ENCODE results near the gene ZNF765.
"Not testable (repeated sequence)": the region's sequence is repeated elsewhere in the genome, so short reads cannot be mapped to it uniquely, and the experiment has no call there.

- not testable (repeated sequence) for TF ChIP-seq CTCF, POLR2A, POLR2AphosphoS5, EP300 (IDR thresholded peaks at IDR 0.05)
Observed at GRCh38 chr19:53443809-53444208, 48.9 kb downstream of the ZNF765 start.

Data from stomach (tissue), 4 donors.